H9 (cell line): ENCODE measurements around the gene RASL10A. TPM values are rescaled to one million over a fixed set of nuclear protein-coding genes. Genes with fewer than 3 reads are reported as not detected.

ENCODE experiments used
- DNase-seq: peaks from one replicate; pipeline ENCODE4 v3.0.0-alpha.2; 2017
- H2AFZ ChIP-seq: one replicate; pipeline ENCODE4 v1.6.1; 2013; ENCODE audit warnings: mild to moderate bottlenecking, low read length, control low read depth, moderate library complexity
- H2AK5ac ChIP-seq: 2 replicates; pipeline ENCODE4 v1.6.1; 2013; ENCODE audit warnings: low read length, control low read depth, mixed read lengths; ENCODE audit not compliant: insufficient read length
- H2BK120ac ChIP-seq: one replicate; pipeline ENCODE4 v1.6.1; 2013; ENCODE audit warnings: low read depth, mild to moderate bottlenecking, low read length, control low read depth, inconsistent platforms; ENCODE audit not compliant: poor library complexity, severe bottlenecking
- H2BK12ac ChIP-seq: 2 replicates; pipeline ENCODE4 v1.6.1; 2013; ENCODE audit warnings: low read length, control low read depth, mixed read lengths, low read depth; ENCODE audit not compliant: insufficient read length
- H2BK15ac ChIP-seq: 2 replicates; pipeline ENCODE4 v1.6.1; 2013; ENCODE audit warnings: low read depth, low read length, control low read depth
- H2BK20ac ChIP-seq: one replicate; pipeline ENCODE4 v1.6.1; 2013; ENCODE audit warnings: low read depth, mild to moderate bottlenecking, low read length, control low read depth, inconsistent platforms; ENCODE audit not compliant: poor library complexity, severe bottlenecking
- H2BK5ac ChIP-seq: 2 replicates; pipeline ENCODE4 v1.6.1; 2013; ENCODE audit warnings: low read length, control low read depth, mixed read lengths; ENCODE audit not compliant: insufficient read length
- H3K14ac ChIP-seq: 2 replicates; pipeline ENCODE4 v1.6.1; 2013; ENCODE audit warnings: low read length, control low read depth; ENCODE audit not compliant: insufficient read depth
- H3K18ac ChIP-seq: 2 replicates; pipeline ENCODE4 v1.6.1; 2013; ENCODE audit warnings: low read depth, mild to moderate bottlenecking, mixed read lengths, low read length, control low read depth; ENCODE audit not compliant: insufficient read length
- H3K23ac ChIP-seq: 2 replicates; pipeline ENCODE4 v1.6.1; 2013; ENCODE audit warnings: low read length, control low read depth, mixed read lengths, low read depth; ENCODE audit not compliant: insufficient read length
- H3K23me2 ChIP-seq: 2 replicates; pipeline ENCODE4 v1.6.1; 2013; ENCODE audit warnings: low read depth, mild to moderate bottlenecking, mixed read lengths, low read length, control low read depth; ENCODE audit not compliant: insufficient read length, poor library complexity, severe bottlenecking
- H3K27ac ChIP-seq: 2 replicates; pipeline ENCODE4 v1.5.1; 2013; ENCODE audit warnings: low read length, control low read depth, mixed read lengths, low read depth; ENCODE audit not compliant: insufficient read length
- H3K27me3 ChIP-seq: 2 replicates; pipeline ENCODE4 v1.6.1; 2013; ENCODE audit warnings: low read length, control low read depth, inconsistent platforms; ENCODE audit not compliant: insufficient read depth
- H3K4ac ChIP-seq: 2 replicates; pipeline ENCODE4 v1.6.1; 2013; ENCODE audit warnings: low read depth, mild to moderate bottlenecking, control low read depth, inconsistent platforms, low read length, moderate library complexity
- H3K4me1 ChIP-seq: 2 replicates; pipeline ENCODE4 v1.6.1; 2013; ENCODE audit warnings: low read length, control low read depth, inconsistent platforms; ENCODE audit not compliant: insufficient read depth
- H3K4me2 ChIP-seq: 2 replicates; pipeline ENCODE4 v1.6.1; 2013; ENCODE audit warnings: low read length, control low read depth, mixed read lengths; ENCODE audit not compliant: insufficient read length, insufficient read depth
- H3K56ac ChIP-seq: 2 replicates; pipeline ENCODE4 v1.6.1; 2013; ENCODE audit warnings: low read depth, mild to moderate bottlenecking, mixed read lengths, low read length, control low read depth; ENCODE audit not compliant: insufficient read length
- H3K79me1 ChIP-seq: 2 replicates; pipeline ENCODE4 v1.6.1; 2013; ENCODE audit warnings: low read depth, mild to moderate bottlenecking, moderate library complexity, low read length, control low read depth, inconsistent platforms; ENCODE audit not compliant: insufficient read depth, poor library complexity, severe bottlenecking
- H3K79me2 ChIP-seq: 2 replicates; pipeline ENCODE4 v1.6.1; 2013; ENCODE audit warnings: low read length, control low read depth, inconsistent platforms; ENCODE audit not compliant: insufficient read depth
- H3K9ac ChIP-seq: 2 replicates; pipeline ENCODE4 v1.6.1; 2013; ENCODE audit warnings: low read length, control low read depth, mixed read lengths; ENCODE audit not compliant: insufficient read length; ENCODE audit errors: extremely low read depth
- H3K9me3 ChIP-seq: one replicate; pipeline ENCODE4 v1.6.1; 2013; ENCODE audit warnings: low read depth, low read length, inconsistent platforms; ENCODE audit not compliant: control insufficient read depth
- H3T11ph ChIP-seq: one replicate; pipeline ENCODE4 v1.6.1; 2013; ENCODE audit warnings: mild to moderate bottlenecking, low read length, control low read depth, inconsistent platforms
- H4K20me1 ChIP-seq: one replicate; pipeline ENCODE4 v1.6.1; 2013; ENCODE audit not compliant: control insufficient read depth, insufficient read length, insufficient read depth
- H4K5ac ChIP-seq: 2 replicates; pipeline ENCODE4 v1.6.1; 2013; ENCODE audit warnings: low read depth, mild to moderate bottlenecking, mixed read lengths, low read length, control low read depth; ENCODE audit not compliant: insufficient read length
- H4K8ac ChIP-seq: replicated peaks from 2 replicates; pipeline ENCODE4 v1.6.1; 2013; ENCODE audit warnings: low read length, control low read depth, mixed read lengths, low read depth; ENCODE audit not compliant: insufficient read length
- H4K91ac ChIP-seq: 2 replicates; pipeline ENCODE4 v1.6.1; 2013; ENCODE audit warnings: low read depth, mild to moderate bottlenecking, moderate library complexity, mixed read lengths, low read length, control low read depth; ENCODE audit not compliant: insufficient read length
- H3K27ac Mint-ChIP-seq, 3 experiments: 2 replicates in 2 of 3; 3 replicates in 1 of 3; pipeline ENCODE4 v1.8.0; 2020 to 2021; ENCODE audit warnings: mixed read lengths in 3 of 3, mild to moderate bottlenecking in 1 of 3, moderate library complexity in 1 of 3
- H3K27me3 Mint-ChIP-seq: 2 replicates; pipeline ENCODE4 v1.8.0; 2021; ENCODE audit warnings: low read depth, mild to moderate bottlenecking, moderate library complexity, mixed read lengths
- H3K36me3 Mint-ChIP-seq, 3 experiments: 2 replicates in 2 of 3; 3 replicates in 1 of 3; pipeline ENCODE4 v1.8.0; 2020 to 2021; ENCODE audit warnings: low read depth in 3 of 3, mixed read lengths in 3 of 3; ENCODE audit not compliant: insufficient read depth in 1 of 3
- H3K4me1 Mint-ChIP-seq, 2 experiments: 2 replicates each; pipeline ENCODE4 v1.8.0; 2020; ENCODE audit warnings: mixed read lengths in 2 of 2
- H3K4me3 Mint-ChIP-seq, 2 experiments: 2 replicates in 1 of 2; 3 replicates in 1 of 2; pipeline ENCODE4 v1.8.0; 2020 to 2021; ENCODE audit warnings: mild to moderate bottlenecking in 2 of 2, mixed read lengths in 2 of 2, moderate library complexity in 1 of 2
- H3K9me3 Mint-ChIP-seq, 2 experiments: 2 replicates in 1 of 2; 3 replicates in 1 of 2; pipeline ENCODE4 v1.8.0; 2020; ENCODE audit warnings: mild to moderate bottlenecking in 2 of 2, mixed read lengths in 2 of 2, moderate library complexity in 1 of 2
- CTCF ChIP-seq: fragments of 200-600 bp; sonication (generic); conservative IDR thresholded peaks from 3 replicates; pipeline ENCODE4 v1.8.0; 2021; ENCODE audit warnings: antibody characterized with exemption, mild to moderate bottlenecking
- WGBS: extraction: QIAGEN DNeasy Blood & Tissue Kit; methylation state at CpG from one replicate; pipeline ENCODE4 v1.1.7; 2013; ENCODE audit warnings: missing lambda C conversion rate, low lambda C conversion rate, mixed read lengths; ENCODE audit not compliant: insufficient read length; ENCODE audit errors: extremely low coverage; 5-methylcytosine and 5-hydroxymethylcytosine counted together
- total RNA-seq: library from RNA; stranded (reverse); gene quantifications from 2 replicates; pipeline ENCODE4 v1.2.1, GENCODE V29; 2021

RASL10A gene
- total RNA-seq, 1 experiment from 2014 or later = 0.90 TPM

GRCh38 chr22:29308148-29308790, 7.2 kb downstream of the RASL10A start:
- Mint-ChIP-seq H3K36me3 (peaks cover 0 to 5% (median 0%) of the 10 kb centered on the region in 3 experiments; a peak in 3 of 7 replicates), H3K4me3 (no peak overlapping the region; a peak in 1 of 5 replicates), H3K27me3 (peaks cover 20% of the 10 kb centered on the region), H3K27ac (no peak overlapping the region), H3K9me3 (peaks cover 0 to 3% of the 10 kb centered on the region in 2 experiments; a peak in 2 of 5 replicates), H3K4me1 (peaks cover 17 to 34% of the 10 kb centered on the region in 2 experiments)
- no peak for DNase-seq
- Histone ChIP-seq H2BK15ac (no peak overlapping the region), H3K9ac (no peak overlapping the region), H3K23ac (no peak overlapping the region), H4K91ac (no peak overlapping the region), H3T11ph (no peak overlapping the region), H3K23me2 (peaks cover 8% of the 10 kb centered on the region), H2BK12ac (no peak overlapping the region), H3K27ac (no peak overlapping the region), H2BK120ac (no peak overlapping the region), H2AFZ (no peak overlapping the region), H3K14ac (no peak overlapping the region), H2BK20ac (no peak overlapping the region), H4K5ac (no peak overlapping the region), H3K4me2 (no peak overlapping the region), H3K79me2 (no peaks in the 10 kb centered on the region), H3K79me1 (no peaks in the 10 kb centered on the region), H2BK5ac (no peak overlapping the region), H3K4me1 (no peaks in the 10 kb centered on the region), H4K20me1 (no peaks in the 10 kb centered on the region), H3K4ac (no peak overlapping the region), H3K9me3 (no peaks in the 10 kb centered on the region), H3K18ac (no peak overlapping the region), H4K8ac (no peak overlapping the region), H3K56ac (no peak overlapping the region), H3K27me3 (no peaks in the 10 kb centered on the region), H2AK5ac (no peak overlapping the region)
- WGBS = no CpG with 5 or more reads among the region's 50 CpGs
- no peak for TF ChIP-seq CTCF
